Tongue (tissue), 2 donors: Measurements from ENCODE around the gene RIMS3. TPM values are rescaled to one million over a fixed set of nuclear protein-coding genes. Genes with fewer than 3 reads are reported as not detected.
"Not testable (repeated sequence)": the region's sequence is repeated elsewhere in the genome, so short reads cannot be mapped to it uniquely, and the experiment has no call there.

Experiments used
- DNase-seq: peaks from one replicate; pipeline ENCODE4 v3.0.0-alpha.2; 2015
- total RNA-seq: library from RNA; depleted of rRNA; stranded (reverse); fragments of >200 nt; gene quantifications from one replicate; pipeline ENCODE4 v1.2.3, GENCODE V29; 2014

Gene RIMS3
- total RNA-seq, 1 donor from 2014 or later = 1.7 TPM

- DNase-seq = peak; percentile 42
Measured at GRCh38 chr1:40593449-40594186, 71.9 kb downstream of the RIMS3 start.

DNA sequence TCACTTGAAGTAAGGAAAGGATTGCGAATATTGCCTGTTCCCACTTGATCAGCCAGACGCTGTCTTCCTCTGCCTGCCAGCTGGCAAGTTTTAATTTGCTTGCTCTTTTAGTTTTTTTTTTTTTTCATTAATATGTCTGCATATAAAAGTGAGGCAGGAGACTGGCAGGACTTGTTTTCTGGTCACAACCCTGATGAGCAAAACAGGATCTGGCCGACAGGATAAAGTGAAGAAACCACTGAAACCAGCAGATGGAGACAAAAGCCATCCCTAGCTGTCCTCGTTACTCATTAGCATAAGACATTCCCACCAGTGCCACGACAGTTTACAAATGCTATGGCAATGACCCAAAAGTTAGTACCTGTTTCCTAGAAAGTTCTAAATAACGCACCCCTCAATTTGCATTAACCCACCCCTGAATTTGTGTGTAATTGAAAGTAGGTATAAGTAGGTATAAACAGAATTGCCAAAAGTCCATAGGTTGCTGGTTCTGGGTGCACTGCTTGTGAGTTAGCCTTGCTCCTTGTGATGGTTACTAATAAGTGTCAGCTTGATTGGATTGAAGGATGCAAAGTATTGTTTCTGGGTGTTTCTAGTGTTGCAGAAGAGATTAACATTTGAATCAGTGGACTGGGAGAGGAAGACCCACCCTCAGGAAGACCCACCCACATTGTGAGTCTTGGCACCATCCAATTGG, 73.2 kb downstream of the RIMS3 start:
- peak; percentile 45 for DNase-seq

GRCh38 chr1:40588586-40588985, 76.9 kb downstream of the RIMS3 start:
- DNase-seq = no peak

GRCh38 chr1:40583980-40584379, 81.5 kb downstream of the RIMS3 start:
- no peak for DNase-seq

GRCh38 chr1:40582116-40582515, 83.4 kb downstream of the RIMS3 start:
- no peak for DNase-seq

DNA sequence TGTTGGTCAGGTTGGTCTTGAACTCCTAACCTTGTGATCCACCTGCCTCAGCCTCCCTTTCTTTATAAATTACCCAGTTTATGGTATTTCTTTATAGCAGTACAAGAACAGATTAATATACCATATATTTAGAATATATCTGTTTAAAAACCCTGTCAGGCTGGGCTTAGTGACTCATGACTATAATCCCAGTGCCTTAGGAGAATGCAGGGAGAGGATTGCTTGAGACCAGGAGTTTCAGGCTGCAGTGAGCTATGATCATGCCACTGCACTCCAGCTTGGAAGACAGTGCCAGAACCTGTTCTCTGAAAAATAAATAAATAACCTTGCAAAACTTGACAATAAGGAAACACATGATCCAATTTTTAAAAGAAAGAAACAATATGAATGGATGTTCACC, 90.1 kb downstream of the RIMS3 start:
- no peak for DNase-seq

GRCh38 chr1:40574805-40575204, 90.7 kb downstream of the RIMS3 start:
- DNase-seq = not testable (repeated sequence)

Other genes with a start within 250 kb of the RIMS3 start
- 1.5 TPM for gene ZFP69B, start 215.2 kb downstream of the RIMS3 start, total RNA-seq
- 3.0 TPM for gene ZFP69, start 188.4 kb downstream of the RIMS3 start, total RNA-seq
- gene EXO5, start 156.9 kb downstream of the RIMS3 start, total RNA-seq = 13.3 TPM
- gene ZNF684, start 134.0 kb downstream of the RIMS3 start, total RNA-seq = 2.3 TPM
- gene NFYC, start 26.0 kb upstream of the RIMS3 start, total RNA-seq = 51.2 TPM
- 9.0 TPM for gene KCNQ4, start 118.1 kb upstream of the RIMS3 start, total RNA-seq
- 7.9 TPM for gene CITED4, start 196.7 kb upstream of the RIMS3 start, total RNA-seq